Pancreas (tissue), 10 donors: ENCODE results near the gene RAP1GAP2. TPM values are rescaled to one million over a fixed set of nuclear protein-coding genes. Genes with fewer than 3 reads are reported as not detected.
A peak's percentile ranks its signal among the peaks of the same experiment; 100 is the strongest.

Experiments
- ATAC-seq, 4 donors: fragments of 200-7000 bp; cut with Tn5 transposase; one replicate each; pipeline versions ENCODE4 v1.8.0 to v1.9.1; 2020; ENCODE audit warnings: mild to moderate bottlenecking in 4 of 4, moderate library complexity in 4 of 4
- DNase-seq, 6 donors: peaks; one replicate each; pipeline ENCODE4 v3.0.0-alpha.2; 2020
- FAIRE-seq: peaks from 2 replicates; lab custom pipeline; 2012; peaks lifted over from hg19 to GRCh38; lab: Jason Lieb, UNC
- H3K27ac ChIP-seq, 4 donors: fragments of 200-600 bp; sonication (generic); 1 replicate in 3 of 4; 2 replicates in 1 of 4; pipeline versions ENCODE4 v1.5.0 to v1.8.0; 2020
- H3K27me3 ChIP-seq, 4 donors: fragments of 200-600 bp; one replicate each; pipeline ENCODE4 v1.8.0; 2021
- H3K36me3 ChIP-seq, 3 donors: fragments of 200-600 bp; sonication (generic) in 1 of 3; one replicate each; pipeline versions ENCODE4 v1.5.0 to v1.8.0; 2020 to 2021
- H3K4me1 ChIP-seq, 3 donors: fragments of 200-600 bp; one replicate each; pipeline ENCODE4 v1.8.0; 2021
- H3K4me3 ChIP-seq, 4 donors: fragments of 200-600 bp; sonication (generic) in 2 of 4; one replicate each; pipeline versions ENCODE4 v1.5.0 to v1.8.0; 2020 to 2021
- H3K9me3 ChIP-seq, 4 donors: fragments of 200-600 bp; one replicate each; pipeline ENCODE4 v1.8.0; 2021
- WGBS, 2 donors: extraction: QIAGEN DNeasy Blood & Tissue Kit; methylation state at CpG; one replicate each; pipeline ENCODE4 v1.1.7; 2013; 5-methylcytosine and 5-hydroxymethylcytosine counted together
- intact Hi-C, 3 donors: fragments of 100-400 bp; cut with DNase I; formaldehyde crosslinking; loops; one replicate each; pipeline versions ENCODE4 v1.11.1 to v1.14.2; 2022
- polyA plus RNA-seq, 2 donors: library from polyadenylated mRNA; stranded (reverse); fragments of 200-250 nt; gene quantifications; one replicate each; pipeline ENCODE4 v1.2.3, GENCODE V29; 2013
- total RNA-seq, 6 donors: library from RNA; stranded (reverse); fragmentation: NEBNext Ultra II Directional in 4 of 6; extraction: Animal tissue kit (Norgen Biotek cat#: 25700) in 4 of 6; gene quantifications; one replicate each; pipeline versions ENCODE4 v1.2.1 to v1.2.4, GENCODE V29; 2021 to 2023
- TF ChIP-seq, protein P1 (sequence below), 4 donors: fragments of 200-600 bp; sonication (generic) in 3 of 4; IDR thresholded peaks; one replicate each; pipeline versions ENCODE4 v1.5.0 to v1.8.0; 2021; ENCODE audit warnings: antibody characterized with exemption in 4 of 4
- donor health status: healthy with polysubstance abuse.
- donor health status: DM: no; HTN: no; CAD: no; lungs with moderate emphysema.
- donor health status: DM: no; HTN: no; CAD: no.
- donor health status: control.
- donor health status: control.
- donor health status: Bipolar disorder and iron deficiency.
- donor health status: DM: yes; HTN: yes; CAD: no.
- donor health status: DM: no; HTN: no; CAD: no.
- donor health status: DM: no; HTN: no; CAD: no.
- donor health status: DM: yes; HTN: yes; CAD: no.

Gene RAP1GAP2
- total and polyA plus RNA-seq, 8 donors: 29.7 to 51.2 (median 43.0) TPM

DNA sequence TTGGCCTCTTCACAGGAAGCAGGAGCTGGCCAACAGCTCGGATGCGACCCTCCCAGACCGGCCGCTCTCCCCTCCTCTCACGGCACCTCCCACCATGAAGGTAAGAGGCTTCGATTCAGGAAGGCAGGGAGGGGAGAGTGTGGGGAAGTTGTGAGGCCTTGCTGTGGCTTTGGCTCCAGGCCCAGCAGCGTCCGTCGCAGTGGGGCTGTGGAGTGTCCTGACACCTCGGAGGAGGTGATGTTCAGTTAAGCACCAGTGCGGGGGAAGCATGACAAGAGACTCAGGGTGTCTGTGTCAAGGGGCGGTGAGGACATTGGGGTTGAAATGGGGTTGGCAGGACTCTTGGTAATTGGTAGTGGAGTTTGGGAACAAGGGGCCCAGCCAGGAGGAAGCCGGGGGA is 109.0 kb downstream of the RAP1GAP2 start:
- intact Hi-C loops: loop anchor here in 1 of 3 donors (10.0 kb wide), 1 partner anchor 50 kb away; no protein-coding TSS in a partner anchor
- H3K36me3 ChIP-seq: no peaks in the 10 kb centered on the region
- no peak overlapping the region for H3K27ac ChIP-seq
- FAIRE-seq (no peak), ATAC-seq (no peak), DNase-seq (peak in 1 of 6 donors; percentile 64)
- no peak overlapping the region for H3K4me3 ChIP-seq
- no peaks in the 10 kb centered on the region for H3K9me3 ChIP-seq
- no peaks in the 10 kb centered on the region for H3K27me3 ChIP-seq
- TF ChIP-seq, protein P1, sequence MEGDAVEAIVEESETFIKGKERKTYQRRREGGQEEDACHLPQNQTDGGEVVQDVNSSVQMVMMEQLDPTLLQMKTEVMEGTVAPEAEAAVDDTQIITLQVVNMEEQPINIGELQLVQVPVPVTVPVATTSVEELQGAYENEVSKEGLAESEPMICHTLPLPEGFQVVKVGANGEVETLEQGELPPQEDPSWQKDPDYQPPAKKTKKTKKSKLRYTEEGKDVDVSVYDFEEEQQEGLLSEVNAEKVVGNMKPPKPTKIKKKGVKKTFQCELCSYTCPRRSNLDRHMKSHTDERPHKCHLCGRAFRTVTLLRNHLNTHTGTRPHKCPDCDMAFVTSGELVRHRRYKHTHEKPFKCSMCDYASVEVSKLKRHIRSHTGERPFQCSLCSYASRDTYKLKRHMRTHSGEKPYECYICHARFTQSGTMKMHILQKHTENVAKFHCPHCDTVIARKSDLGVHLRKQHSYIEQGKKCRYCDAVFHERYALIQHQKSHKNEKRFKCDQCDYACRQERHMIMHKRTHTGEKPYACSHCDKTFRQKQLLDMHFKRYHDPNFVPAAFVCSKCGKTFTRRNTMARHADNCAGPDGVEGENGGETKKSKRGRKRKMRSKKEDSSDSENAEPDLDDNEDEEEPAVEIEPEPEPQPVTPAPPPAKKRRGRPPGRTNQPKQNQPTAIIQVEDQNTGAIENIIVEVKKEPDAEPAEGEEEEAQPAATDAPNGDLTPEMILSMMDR (IDR thresholded peaks at IDR 0.05): no peak
- 69 to 80% methylated on average over 13 of the region's 13 CpGs for WGBS, 2 donors
- H3K4me1 ChIP-seq: peaks cover 34 to 50% (median 38%) of the 10 kb centered on the region in 3 donors

DNA sequence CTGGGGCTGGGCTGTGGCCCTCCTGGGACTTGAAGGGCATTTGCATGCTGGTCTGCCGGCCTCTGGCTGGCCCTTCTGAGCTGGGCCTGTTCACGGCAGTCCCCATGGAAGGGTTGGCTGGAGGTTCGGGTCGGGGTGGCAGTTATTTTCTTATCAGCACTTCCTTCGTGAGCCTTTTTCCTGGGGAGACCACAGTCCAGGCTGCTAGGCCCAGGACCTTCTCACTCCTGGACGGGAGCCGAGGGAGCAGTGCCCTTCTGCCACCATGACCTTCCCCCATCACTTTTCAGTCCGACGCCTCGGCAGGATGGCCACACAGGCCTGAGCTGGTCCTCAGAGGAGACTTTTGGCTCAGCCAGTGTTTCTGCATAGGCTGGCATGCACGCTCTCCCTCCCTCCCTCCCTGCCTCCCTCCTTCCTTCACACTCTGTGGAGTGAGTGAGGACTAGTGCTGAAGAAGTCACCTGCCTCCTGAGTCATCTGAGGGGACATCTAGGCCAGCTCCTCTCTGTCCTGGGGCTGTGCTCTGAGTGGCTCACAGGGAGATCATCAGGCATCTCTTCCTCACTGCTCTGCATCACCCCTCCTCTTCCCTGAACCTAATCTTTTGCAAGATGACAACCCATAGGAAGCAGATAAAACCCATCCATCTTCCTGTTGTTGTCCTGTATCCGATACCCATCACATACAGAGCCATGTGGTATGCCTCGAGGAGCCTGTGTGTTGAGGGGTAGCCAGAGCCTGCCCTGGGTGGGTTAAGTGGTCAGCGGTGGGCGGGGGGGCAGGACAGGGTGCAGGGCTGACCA is 109.7 kb downstream of the RAP1GAP2 start:
- intact Hi-C loops: loop anchor here in 1 of 3 donors (10.0 kb wide), 1 partner anchor 51 kb away; no protein-coding TSS in a partner anchor
- WGBS, 2 donors: 77 to 86% methylated on average over 14 to 15 of the region's 15 CpGs
- no peak overlapping the region for H3K27ac ChIP-seq
- H3K9me3 ChIP-seq: no peaks in the 10 kb centered on the region
- H3K4me1 ChIP-seq: peaks cover 28 to 43% (median 32%) of the 10 kb centered on the region in 3 donors
- H3K36me3 ChIP-seq: no peaks in the 10 kb centered on the region
- FAIRE-seq: no peak
- TF ChIP-seq, protein P1 (IDR thresholded peaks at IDR 0.05): no peak
- DNase-seq: no peak
- no peak overlapping the region for H3K4me3 ChIP-seq
- no peaks in the 10 kb centered on the region for H3K27me3 ChIP-seq
- ATAC-seq: no peak

DNA sequence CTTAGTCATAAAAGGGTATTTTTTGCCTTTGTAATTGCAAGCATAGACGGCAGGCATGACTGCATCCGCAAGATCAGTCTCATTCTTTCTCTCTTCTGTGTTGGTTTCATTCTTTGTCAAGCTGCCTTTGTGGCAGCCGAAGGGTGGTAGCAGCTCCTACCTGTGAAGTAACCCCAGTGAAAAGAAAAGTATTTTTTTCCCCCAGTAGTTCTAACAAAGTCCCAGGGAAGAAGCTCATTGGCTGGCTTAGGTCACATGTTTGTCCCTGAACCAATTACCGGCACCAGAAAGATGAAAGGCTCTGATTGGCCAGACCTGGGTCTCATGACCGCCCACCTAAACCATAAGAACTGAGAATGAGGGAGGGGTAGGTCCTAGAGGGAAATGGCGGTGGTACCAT is 110.7 kb downstream of the RAP1GAP2 start:
- no peak for DNase-seq
- no peak for ATAC-seq
- H3K27me3 ChIP-seq: no peaks in the 10 kb centered on the region
- H3K27ac ChIP-seq: no peak overlapping the region
- no peak for FAIRE-seq
- intact Hi-C loops: loop anchor here in 1 of 3 donors (10.0 kb wide), 1 partner anchor 52 kb away; no protein-coding TSS in a partner anchor
- WGBS, 2 donors: 96 to 97% methylated on average over 6 of the region's 6 CpGs
- H3K4me3 ChIP-seq: no peak overlapping the region
- H3K9me3 ChIP-seq: no peaks in the 10 kb centered on the region
- H3K4me1 ChIP-seq: peaks cover 18 to 33% (median 22%) of the 10 kb centered on the region in 3 donors
- no peaks in the 10 kb centered on the region for H3K36me3 ChIP-seq
- TF ChIP-seq, protein P1 (IDR thresholded peaks at IDR 0.05): no peak

DNA sequence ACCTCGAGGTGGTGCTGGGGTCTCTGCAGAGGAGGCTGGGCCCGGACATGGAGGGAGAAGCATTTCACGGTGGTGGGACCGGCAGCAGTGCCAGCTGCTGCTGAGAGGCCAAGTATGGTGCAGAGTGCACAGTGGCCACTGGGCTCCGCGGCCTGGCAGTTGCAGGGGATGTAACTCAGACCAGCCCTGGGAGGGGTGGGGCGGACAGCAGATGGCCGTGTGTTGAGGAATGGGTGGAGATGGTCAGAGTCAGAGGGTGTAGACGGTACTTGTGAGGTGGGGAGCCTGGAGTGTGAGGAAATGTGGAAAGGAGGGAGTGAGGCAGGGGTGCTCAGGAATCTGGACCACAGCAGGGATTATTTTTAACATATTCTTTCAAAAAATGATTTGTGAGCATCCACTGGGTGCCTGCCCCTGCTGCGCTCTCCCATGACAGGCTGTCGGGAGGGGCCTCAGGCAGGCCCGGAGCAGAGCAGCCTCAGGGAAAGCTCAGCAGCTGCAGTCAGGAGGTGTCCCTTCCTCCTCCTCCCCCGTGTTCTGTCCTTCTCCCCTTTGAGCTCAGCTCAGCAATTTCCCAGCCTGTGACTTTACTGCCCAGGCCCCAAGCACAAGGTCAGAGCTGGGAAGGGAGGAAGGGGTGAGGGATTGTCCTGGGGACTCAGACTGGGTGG is 113.1 kb downstream of the RAP1GAP2 start:
- TF ChIP-seq, protein P1 (IDR thresholded peaks at IDR 0.05): no peak
- ATAC-seq (peak in 3 of 4 donors; percentile 19 to 44 (median 30)), FAIRE-seq (no peak), DNase-seq (peak in 1 of 6 donors; percentile 22)
- no peaks in the 10 kb centered on the region for H3K36me3 ChIP-seq
- H3K27me3 ChIP-seq: no peaks in the 10 kb centered on the region
- H3K4me1 ChIP-seq: peaks cover 0 to 11% (median 0%) of the 10 kb centered on the region in 3 donors
- intact Hi-C loops: loop anchor here in 1 of 3 donors (10.0 kb wide), 1 partner anchor 55 kb away; no protein-coding TSS in a partner anchor
- 73 to 78% methylated on average over 13 of the region's 13 CpGs for WGBS, 2 donors
- H3K9me3 ChIP-seq: no peaks in the 10 kb centered on the region
- no peak overlapping the region for H3K27ac ChIP-seq
- no peak overlapping the region for H3K4me3 ChIP-seq
